Measurements from ENCODE around the gene PLA2G2C. TPM values are rescaled to one million over a fixed set of nuclear protein-coding genes. Genes with fewer than 3 reads are reported as not detected.

PLA2G2C gene
- total and polyA plus RNA-seq, 5 experiments from 2014 or later, result not detected

DNA sequence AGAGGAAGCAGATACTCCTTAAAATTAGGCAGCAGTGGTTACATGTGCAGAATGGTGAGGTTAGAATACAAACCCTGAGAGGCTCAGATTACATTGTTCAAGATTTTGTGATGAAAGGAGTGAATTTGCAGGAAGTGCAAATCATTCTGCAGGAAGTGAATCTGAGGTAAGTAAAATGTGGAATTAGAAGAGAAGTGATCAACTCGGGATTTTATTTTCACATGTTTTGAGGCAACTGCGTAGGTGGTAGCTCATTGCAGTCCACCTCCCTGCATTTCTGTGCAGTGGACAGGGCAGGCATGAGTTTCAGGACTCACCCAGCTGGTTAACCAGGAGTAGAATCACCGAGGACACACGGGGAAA, 2.1 kb upstream of the PLA2G2C start:
- ATAC-seq (no peak), DNase-seq (no peak)
- no peaks in the 10 kb centered on the region for H3K9me3 Mint-ChIP-seq
- no peaks in the 10 kb centered on the region for H3K36me3 Mint-ChIP-seq
- no peak overlapping the region for H3K4me3 Mint-ChIP-seq
- peaks cover 31 to 47% (median 45%) of the 10 kb centered on the region in 4 donors for H3K4me1 Mint-ChIP-seq
- POLR2A ChIA-PET, result no interaction called here
- H3K27me3 Mint-ChIP-seq, result peaks cover 0 to 9% (median under 1%) of the 10 kb centered on the region in 5 donors
- no peak overlapping the region for H3K27ac Mint-ChIP-seq

DNA sequence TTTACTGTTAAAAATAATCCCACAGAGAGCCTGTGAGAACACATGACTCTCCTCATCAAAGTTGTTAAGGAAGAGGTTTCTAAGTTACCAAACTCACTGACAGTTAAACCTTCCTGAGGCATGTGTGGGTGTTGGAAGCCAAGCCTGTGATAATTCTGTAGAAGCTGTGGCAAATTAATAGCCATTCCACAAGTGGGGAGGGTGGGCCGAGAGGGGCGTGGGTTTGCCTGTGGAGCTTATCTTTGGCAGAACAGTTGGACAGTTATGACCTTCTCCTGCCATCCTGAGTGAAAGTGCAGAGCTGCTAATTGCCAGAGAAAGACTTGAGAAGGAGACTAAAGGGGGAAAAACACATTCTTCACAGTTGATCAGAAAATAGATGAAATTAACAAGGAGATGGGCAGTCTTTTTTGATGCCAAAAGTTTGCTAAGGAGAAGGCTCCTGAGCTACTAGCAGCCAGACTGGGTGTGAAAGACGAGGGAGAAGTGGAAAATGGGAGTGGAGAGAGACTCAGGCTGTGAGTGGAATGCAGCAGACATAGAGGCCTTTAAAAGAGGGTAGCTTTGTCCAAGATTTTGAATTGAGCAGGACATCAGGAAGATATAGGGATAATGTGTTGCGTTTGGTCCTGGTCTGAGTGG, 1.6 kb upstream of the PLA2G2C start:
- Mint-ChIP-seq H3K9me3 (no peaks in the 10 kb centered on the region), H3K36me3 (no peaks in the 10 kb centered on the region), H3K27me3 (peaks cover 0 to 9% (median 2%) of the 10 kb centered on the region in 5 donors), H3K4me3 (peak overlapping the region in 4 of 10 donors; percentile 8 to 80 (median 38)), H3K27ac (peak overlapping the region in 3 of 10 donors; percentile 7 to 48 (median 16)), H3K4me1 (peaks cover 32 to 50% (median 46%) of the 10 kb centered on the region in 4 donors)
- DNase-seq, result no peak
- POLR2A ChIA-PET, result no interaction called here
- no peak for ATAC-seq

DNA sequence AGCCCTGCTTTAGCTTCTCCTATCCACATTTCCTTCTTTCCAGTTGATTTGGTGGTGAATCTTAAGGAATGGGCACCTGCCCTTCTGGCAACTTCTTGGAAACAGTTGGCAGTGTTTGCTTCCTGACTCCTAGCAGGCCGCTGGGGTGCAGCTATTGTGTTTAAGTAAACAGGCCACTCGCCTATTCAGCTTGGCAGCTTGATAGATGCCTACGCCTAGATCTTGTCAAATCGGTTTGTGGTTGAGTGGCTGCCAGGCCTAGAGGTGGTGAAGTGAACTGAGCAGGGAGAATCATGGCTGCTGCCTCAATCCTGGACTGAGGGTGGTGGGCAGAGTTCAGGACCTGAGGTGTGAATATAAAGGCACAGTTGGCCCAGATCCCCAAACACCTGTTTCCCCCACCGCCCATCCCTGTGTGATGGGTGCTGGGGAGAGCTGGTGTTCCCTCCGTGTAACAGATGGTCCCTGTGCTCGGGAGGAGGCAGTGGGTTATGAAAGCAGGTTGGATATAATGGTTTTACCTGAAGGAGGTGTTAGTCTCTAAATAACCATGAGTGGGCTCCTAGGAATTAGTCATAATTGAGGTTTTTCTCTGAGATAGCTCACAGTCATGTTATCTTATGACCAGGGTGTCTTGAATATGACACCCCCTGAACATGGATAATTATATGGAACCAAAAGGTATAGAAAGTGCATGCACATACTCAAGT, 940 bp upstream of the PLA2G2C start:
- ATAC-seq, result peak in 1 of 2 donors; percentile 40
- no peaks in the 10 kb centered on the region for H3K9me3 Mint-ChIP-seq
- DNase-seq, result peak in 2 of 10 donors; percentile 8 to 12
- POLR2A ChIA-PET, result no interaction called here
- no peaks in the 10 kb centered on the region for H3K36me3 Mint-ChIP-seq
- H3K27me3 Mint-ChIP-seq, result peaks cover 0 to 9% (median 2%) of the 10 kb centered on the region in 5 donors
- H3K4me3 Mint-ChIP-seq, result peak overlapping the region in 9 of 10 donors; percentile 16 to 85 (median 57)
- peak overlapping the region in 7 of 10 donors; percentile 0 to 75 (median 44) for H3K27ac Mint-ChIP-seq
- peaks cover 32 to 50% (median 46%) of the 10 kb centered on the region in 4 donors for H3K4me1 Mint-ChIP-seq

DNA sequence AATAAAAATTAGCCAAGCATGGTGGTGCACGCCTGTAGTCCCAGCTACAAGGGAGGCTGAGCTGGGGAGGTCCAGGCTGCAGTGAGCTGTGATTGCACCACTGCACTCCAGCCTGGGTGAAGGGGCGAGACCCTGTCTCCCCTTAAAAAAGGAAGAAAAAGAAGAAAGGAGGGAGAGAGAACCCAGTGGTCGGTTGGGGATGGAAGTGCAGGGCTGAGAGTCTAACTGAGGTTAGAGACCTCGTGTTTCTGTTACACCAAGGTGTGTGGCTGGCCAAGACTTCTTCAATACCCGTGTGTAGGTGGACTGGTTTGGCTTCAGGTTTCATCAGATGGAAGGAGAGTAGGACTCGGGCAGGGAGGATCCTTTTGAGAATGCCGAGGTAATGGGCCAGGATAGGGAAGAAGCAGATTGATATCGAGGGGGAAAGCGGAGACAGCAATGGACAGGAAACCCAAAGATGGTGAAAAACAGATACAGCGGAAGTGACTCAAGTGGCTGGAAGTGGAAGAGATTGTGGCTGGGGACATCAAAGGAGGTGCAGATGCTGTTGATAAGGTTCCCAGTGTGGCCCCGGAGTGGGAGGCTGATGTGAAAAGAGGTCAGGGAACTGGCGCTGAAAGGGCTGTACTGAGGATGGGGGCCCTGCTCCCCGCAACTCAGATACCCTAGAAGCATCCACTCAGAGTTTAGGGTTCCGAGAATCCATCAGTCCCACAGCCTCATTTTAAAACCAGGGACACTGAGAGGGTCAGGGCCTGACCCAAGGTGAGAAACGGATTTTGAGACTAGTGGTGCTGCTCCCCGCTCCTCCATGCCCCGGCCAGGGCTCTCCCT, 1.1 kb downstream of the PLA2G2C start:
- ATAC-seq (peak; percentile 72 to 78), DNase-seq (peak in 9 of 10 donors; percentile 25 to 72 (median 51))
- H3K4me1 Mint-ChIP-seq, result peaks cover 32 to 50% (median 46%) of the 10 kb centered on the region in 4 donors
- H3K36me3 Mint-ChIP-seq, result no peaks in the 10 kb centered on the region
- POLR2A ChIA-PET, result no interaction called here
- peak overlapping the region; percentile 58 to 91 (median 80) for H3K27ac Mint-ChIP-seq
- peaks cover 0 to 9% (median 2%) of the 10 kb centered on the region in 5 donors for H3K27me3 Mint-ChIP-seq
- H3K4me3 Mint-ChIP-seq, result peak overlapping the region; percentile 62 to 92 (median 84)
- H3K9me3 Mint-ChIP-seq, result peaks cover 0 to 2% (median 0%) of the 10 kb centered on the region in 9 donors

DNA sequence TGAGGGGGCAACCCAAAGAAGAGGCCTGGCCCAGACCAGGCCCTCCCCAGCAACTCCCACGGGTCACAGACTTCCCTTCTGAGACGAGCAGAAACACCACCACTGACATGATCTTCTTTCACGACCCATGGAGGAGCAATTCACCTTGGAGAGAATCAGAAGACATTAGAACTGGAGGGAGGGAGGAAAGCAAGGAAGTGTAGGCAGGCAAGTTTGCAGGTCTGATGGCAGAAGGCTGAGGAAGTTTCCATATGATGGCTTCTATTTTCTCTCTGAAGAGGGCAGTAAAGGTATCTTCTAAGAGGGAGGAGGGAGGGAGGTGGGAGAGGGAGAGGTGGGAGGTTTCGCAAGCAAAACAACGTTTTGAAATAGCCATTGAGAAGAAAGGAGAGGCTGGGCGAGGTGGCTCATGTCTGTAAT, 1.8 kb downstream of the PLA2G2C start:
- Mint-ChIP-seq H3K27ac (peak overlapping the region in 8 of 10 donors; percentile 3 to 91 (median 60)), H3K4me3 (peak overlapping the region in 9 of 10 donors; percentile 9 to 89 (median 74)), H3K4me1 (peaks cover 36 to 50% (median 46%) of the 10 kb centered on the region in 4 donors), H3K36me3 (no peaks in the 10 kb centered on the region), H3K9me3 (peaks cover 0 to 10% (median 0%) of the 10 kb centered on the region in 9 donors), H3K27me3 (peaks cover 0 to 9% (median 0%) of the 10 kb centered on the region in 5 donors)
- no peak for DNase-seq
- POLR2A ChIA-PET, result no interaction called here
- ATAC-seq, result no peak

DNA sequence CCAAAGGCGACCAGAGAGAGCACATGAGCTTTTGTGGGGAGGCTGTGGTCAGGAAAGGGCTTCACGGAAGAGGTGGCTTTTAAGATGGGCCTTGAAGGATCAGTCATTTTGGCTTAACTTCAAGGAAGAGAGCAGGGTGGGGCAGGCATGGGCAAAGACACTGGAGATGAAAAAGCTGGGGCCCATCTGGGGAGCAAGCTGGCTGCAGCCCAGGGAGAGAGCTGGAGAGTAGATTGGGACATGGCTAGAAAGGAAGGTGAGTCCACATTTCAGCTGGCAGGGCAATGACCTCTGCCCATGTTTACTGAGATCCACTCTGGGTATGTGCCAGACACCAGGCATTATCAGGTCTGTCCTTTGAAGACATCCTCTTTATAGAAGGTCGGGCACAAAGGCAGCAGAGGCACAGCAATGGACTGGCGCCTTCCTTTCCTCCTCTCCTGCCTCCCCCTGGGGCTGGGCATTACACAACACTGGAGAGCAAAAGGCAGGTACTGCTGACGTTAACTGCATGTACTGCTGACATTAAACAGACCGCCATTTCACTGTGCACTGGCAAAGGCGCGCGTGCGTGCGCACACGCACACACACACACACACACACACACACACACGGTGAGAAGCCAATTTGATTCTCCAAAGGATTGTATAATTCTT, 2.6 kb downstream of the PLA2G2C start:
- POLR2A ChIA-PET, result no interaction called here
- DNase-seq, result peak in 1 of 10 donors; percentile 42
- ATAC-seq, result no peak
- Mint-ChIP-seq H3K27ac (peak overlapping the region in 6 of 10 donors; percentile 23 to 82 (median 59)), H3K27me3 (peaks cover 0 to 4% (median 0%) of the 10 kb centered on the region in 5 donors), H3K4me3 (peak overlapping the region in 5 of 10 donors; percentile 6 to 38 (median 15)), H3K4me1 (peaks cover 40 to 50% (median 46%) of the 10 kb centered on the region in 4 donors), H3K36me3 (no peaks in the 10 kb centered on the region), H3K9me3 (peaks cover 0 to 14% (median 0%) of the 10 kb centered on the region in 9 donors)

DNA sequence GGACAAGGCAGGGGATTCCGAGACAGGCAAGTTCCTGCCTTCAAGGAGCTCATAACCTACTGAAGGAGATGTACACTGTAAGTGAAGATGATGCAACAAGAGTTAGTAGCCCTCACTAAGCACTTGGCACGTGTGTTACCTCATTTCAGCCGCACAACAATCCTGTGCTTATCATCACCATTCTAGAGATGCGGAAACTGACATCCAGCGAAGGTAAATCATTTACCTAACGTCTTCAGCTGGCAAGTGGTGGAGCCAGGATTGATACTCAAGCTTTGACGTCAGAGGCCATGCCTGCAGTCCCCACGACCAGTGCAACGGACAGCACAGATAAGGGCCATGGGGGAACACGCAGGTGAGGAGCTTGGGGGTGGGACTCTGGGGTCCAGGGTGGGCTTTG, 3.3 kb downstream of the PLA2G2C start:
- ATAC-seq, result no peak
- H3K4me3 Mint-ChIP-seq, result no peak overlapping the region
- H3K36me3 Mint-ChIP-seq, result no peaks in the 10 kb centered on the region
- peak overlapping the region in 3 of 10 donors; percentile 30 to 82 (median 58) for H3K27ac Mint-ChIP-seq
- H3K4me1 Mint-ChIP-seq, result peaks cover 34 to 43% (median 40%) of the 10 kb centered on the region in 4 donors
- POLR2A ChIA-PET, result no interaction called here
- peaks cover 0 to 2% (median 0%) of the 10 kb centered on the region in 5 donors for H3K27me3 Mint-ChIP-seq
- peak in 1 of 10 donors; percentile 50 for DNase-seq
- H3K9me3 Mint-ChIP-seq, result peaks cover 0 to 14% (median 0%) of the 10 kb centered on the region in 9 donors

DNA sequence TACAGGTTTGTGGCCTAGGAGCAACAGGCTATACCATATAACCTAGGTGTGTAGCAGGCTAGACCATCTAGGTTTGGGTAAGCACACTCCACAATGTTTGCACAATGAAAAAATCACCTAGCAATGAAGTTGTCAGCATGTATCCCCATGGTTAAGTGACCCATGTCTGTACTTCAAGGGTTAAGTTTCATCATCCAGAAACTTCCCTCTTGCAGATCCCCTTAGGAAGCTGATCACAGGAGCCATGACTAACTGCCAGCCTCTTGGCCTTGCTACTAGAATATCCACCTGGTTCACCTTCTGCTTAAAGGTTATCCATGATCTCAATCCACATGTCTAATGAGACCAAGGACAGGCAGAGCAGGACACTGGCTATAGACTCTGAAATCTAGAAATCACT, 3.9 kb downstream of the PLA2G2C start:
- peaks cover 0 to 2% (median 0%) of the 10 kb centered on the region in 5 donors for H3K27me3 Mint-ChIP-seq
- H3K36me3 Mint-ChIP-seq, result no peaks in the 10 kb centered on the region
- ATAC-seq (no peak), DNase-seq (peak in 1 of 10 donors; percentile 28)
- POLR2A ChIA-PET, result no interaction called here
- peaks cover 0 to 14% (median 0%) of the 10 kb centered on the region in 9 donors for H3K9me3 Mint-ChIP-seq
- no peak overlapping the region for H3K4me3 Mint-ChIP-seq
- no peak overlapping the region for H3K27ac Mint-ChIP-seq
- H3K4me1 Mint-ChIP-seq, result peaks cover 32 to 37% (median 34%) of the 10 kb centered on the region in 4 donors

DNA sequence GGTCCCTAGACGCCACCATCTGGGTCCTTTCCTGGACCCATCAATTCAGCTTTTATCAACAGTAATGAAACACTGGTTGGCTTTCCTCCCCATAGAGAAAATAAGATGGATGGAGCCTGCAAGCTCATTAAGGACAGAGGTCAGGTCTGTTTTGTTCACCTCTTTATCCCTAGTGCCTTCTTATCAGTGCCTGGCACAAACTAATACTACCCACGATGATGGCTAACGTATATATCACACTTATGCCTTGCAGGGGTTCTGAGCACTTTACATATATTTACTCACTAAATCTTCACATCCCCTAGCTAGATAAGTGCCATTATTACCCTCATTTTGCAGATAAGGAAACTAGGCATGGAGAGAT, 5.5 kb downstream of the PLA2G2C start:
- DNase-seq, result no peak
- no peak for ATAC-seq
- H3K27ac Mint-ChIP-seq, result no peak overlapping the region
- no peak overlapping the region for H3K4me3 Mint-ChIP-seq
- H3K9me3 Mint-ChIP-seq, result peaks cover 0 to 14% (median 0%) of the 10 kb centered on the region in 9 donors
- H3K4me1 Mint-ChIP-seq, result peaks cover 21 to 23% (median 22%) of the 10 kb centered on the region in 4 donors
- H3K36me3 Mint-ChIP-seq, result no peaks in the 10 kb centered on the region
- peaks cover 0 to 2% (median 0%) of the 10 kb centered on the region in 5 donors for H3K27me3 Mint-ChIP-seq
- POLR2A ChIA-PET, result no interaction called here

DNA sequence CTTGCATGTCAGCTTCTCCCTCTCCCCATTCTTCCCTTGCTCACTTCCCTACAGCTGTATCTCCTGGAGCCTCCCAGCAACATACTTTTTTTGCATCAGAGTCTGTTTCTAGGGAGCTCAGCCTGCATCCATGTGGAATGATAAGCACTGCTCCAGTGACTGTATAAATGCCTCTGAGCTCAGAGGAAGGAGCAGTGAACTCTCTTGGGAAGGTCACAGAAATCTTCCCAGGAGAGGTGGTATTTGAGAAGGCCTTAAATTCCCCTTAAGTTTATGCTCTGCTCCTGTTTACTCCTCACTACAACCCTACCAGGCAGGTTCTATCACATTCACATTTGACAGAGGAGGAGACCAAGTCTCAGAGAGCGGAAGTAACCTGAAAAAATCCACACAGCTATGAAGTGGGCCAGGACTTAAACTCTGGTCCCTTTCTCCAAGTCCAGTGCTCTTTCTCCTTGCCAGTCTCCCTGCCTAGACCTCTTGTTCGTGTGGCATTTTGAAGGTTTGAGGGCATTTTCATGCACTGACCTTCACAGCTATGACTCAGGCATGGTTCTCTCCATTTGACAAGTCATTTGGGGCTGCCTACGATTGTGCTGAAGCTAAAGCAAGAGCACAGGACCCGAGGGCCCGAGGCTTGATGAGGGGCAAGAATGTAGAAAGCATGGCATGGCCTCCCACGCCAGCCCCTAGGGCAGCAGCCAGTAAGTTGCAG, 6.0 kb downstream of the PLA2G2C start:
- peak overlapping the region in 3 of 10 donors; percentile 35 to 84 (median 77) for H3K27ac Mint-ChIP-seq
- no peaks in the 10 kb centered on the region for H3K36me3 Mint-ChIP-seq
- POLR2A ChIA-PET, result no interaction called here
- H3K9me3 Mint-ChIP-seq, result peaks cover 0 to 14% (median 0%) of the 10 kb centered on the region in 9 donors
- ATAC-seq, result no peak
- peak in 1 of 10 donors; percentile 24 for DNase-seq
- H3K27me3 Mint-ChIP-seq, result peaks cover 0 to 2% (median 0%) of the 10 kb centered on the region in 5 donors
- H3K4me1 Mint-ChIP-seq, result peaks cover 18 to 20% (median 19%) of the 10 kb centered on the region in 4 donors
- H3K4me3 Mint-ChIP-seq, result no peak overlapping the region

DNA sequence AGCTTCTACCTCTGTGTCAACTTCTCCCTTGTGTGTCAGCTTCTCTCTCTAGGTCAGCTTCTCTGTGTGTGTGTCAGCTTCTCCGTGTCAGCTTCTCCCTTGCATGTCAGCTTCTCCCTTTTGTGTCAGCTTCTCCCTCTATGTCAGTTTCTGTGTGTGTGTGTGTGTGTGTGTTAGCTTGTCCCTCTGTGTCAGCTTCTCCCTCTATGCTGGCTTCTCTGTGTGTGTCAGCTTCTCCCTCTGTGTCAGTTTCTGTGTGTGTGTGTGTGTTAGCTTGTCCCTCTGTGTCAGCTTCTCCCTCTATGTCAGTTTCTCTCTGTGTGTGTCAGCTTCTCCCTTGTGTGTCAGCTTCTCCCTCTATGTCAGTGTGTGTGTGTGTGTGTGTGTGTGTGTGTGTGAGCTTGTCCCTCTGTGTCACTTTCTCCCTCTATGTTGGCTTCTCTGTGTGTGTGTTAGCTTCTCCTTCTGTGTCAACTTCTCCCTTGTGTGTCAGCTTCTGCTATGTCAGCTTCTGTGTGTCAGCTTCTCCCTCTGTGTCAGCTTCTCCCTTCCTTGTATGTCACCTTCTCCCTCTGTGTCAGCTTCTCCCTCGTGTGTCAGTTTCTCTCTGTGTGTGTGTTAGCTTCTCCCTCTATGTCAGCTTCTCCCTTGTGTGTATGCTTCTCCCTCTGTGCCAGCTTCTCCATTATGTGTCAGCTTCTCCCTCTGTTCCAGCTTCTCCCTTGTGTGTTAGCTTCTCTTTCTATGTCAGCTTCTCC, 6.8 kb downstream of the PLA2G2C start:
- Mint-ChIP-seq H3K4me3 (no peak overlapping the region), H3K27ac (peak overlapping the region in 5 of 10 donors; percentile 16 to 84 (median 47)), H3K27me3 (peaks cover 0 to 2% (median 0%) of the 10 kb centered on the region in 5 donors), H3K4me1 (peaks cover 12 to 18% (median 16%) of the 10 kb centered on the region in 4 donors), H3K36me3 (no peaks in the 10 kb centered on the region), H3K9me3 (peaks cover 0 to 14% (median 0%) of the 10 kb centered on the region in 9 donors)
- POLR2A ChIA-PET, result no interaction called here
- no peak for ATAC-seq
- DNase-seq, result peak in 1 of 10 donors; percentile 23

All from naive thymus-derived CD8-positive, alpha-beta T cell (primary cell).